H1 (cell line): ENCODE measurements around the gene GRIA2.

Source experiments
- CHD2 ChIP-seq: IDR thresholded peaks from 2 replicates; pipeline ENCODE4 v1.6.1; 2012; ENCODE audit warnings: low read length, improper control_type of control experiment
- CREB1 ChIP-seq: IDR thresholded peaks from 2 replicates; pipeline ENCODE4 v1.6.1; 2012; ENCODE audit warnings: inconsistent platforms
- EZH2 ChIP-seq: fragments of 200-600 bp; sonication (generic); IDR thresholded peaks from 2 replicates; pipeline ENCODE4 v1.7.1; 2012; ENCODE audit warnings: low read depth, mild to moderate bottlenecking, moderate library complexity, low read length, inconsistent platforms; ENCODE audit not compliant: severe bottlenecking
- HDAC6 ChIP-seq: IDR thresholded peaks from one replicate; pipeline ENCODE4 v1.7.1; 2012; ENCODE audit warnings: low read depth, mild to moderate bottlenecking, inconsistent platforms, low read length, moderate library complexity
- POLR2A ChIP-seq, 2 experiments: IDR thresholded peaks; 1 replicate in 1 of 2; 2 replicates in 1 of 2; pipeline ENCODE4 v1.6.1; 2011; ENCODE audit warnings: low read depth in 2 of 2, low read length in 2 of 2, mild to moderate bottlenecking in 2 of 2; ENCODE audit errors: control extremely low read depth in 1 of 2
- POLR2AphosphoS5 ChIP-seq: IDR thresholded peaks from 2 replicates; pipeline ENCODE4 v1.6.1; 2011; ENCODE audit warnings: low read depth, low read length
- YY1 ChIP-seq: IDR thresholded peaks from 2 replicates; pipeline ENCODE4 v1.6.1; 2011; ENCODE audit warnings: low read depth, mild to moderate bottlenecking, low read length
- TF ChIP-seq, protein P1 (sequence below), 3 experiments: IDR thresholded peaks; 1 replicate in 2 of 3; 2 replicates in 1 of 3; pipeline versions ENCODE4 v1.5.1 to v1.6.1; 2011; ENCODE audit warnings: low read length in 3 of 3, mild to moderate bottlenecking in 3 of 3, inconsistent platforms in 2 of 3, low read depth in 1 of 3, moderate library complexity in 1 of 3; ENCODE audit not compliant: insufficient read depth in 1 of 3; ENCODE audit errors: control extremely low read depth in 1 of 3

DNA sequence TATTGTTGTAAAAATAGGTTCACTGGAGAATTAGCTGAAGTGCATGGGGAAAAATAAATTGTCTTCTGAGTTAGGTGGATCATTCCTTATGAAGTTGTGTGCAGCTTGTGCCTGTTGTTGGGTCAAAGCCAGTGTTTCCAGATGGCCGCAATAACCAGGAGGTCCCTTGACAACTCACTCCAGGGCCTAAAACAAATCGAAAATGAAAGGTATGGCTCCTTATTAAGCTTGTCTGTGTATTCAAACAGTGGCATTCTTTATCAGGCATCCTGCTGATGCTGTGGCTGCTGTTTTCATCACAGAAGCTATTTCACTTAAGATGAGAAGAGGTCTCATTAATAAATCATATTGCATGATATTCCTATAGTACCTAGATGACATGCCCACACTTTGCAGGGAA, 80.2 kb downstream of the GRIA2 start:
- no peak for TF ChIP-seq POLR2AphosphoS5
- no peak for TF ChIP-seq POLR2A (IDR thresholded peaks at IDR 0.05; ENCODE audit: control extremely low read depth in 1 of 2, low read depth in 2 of 2, low read length in 2 of 2)
- TF ChIP-seq, protein P1, sequence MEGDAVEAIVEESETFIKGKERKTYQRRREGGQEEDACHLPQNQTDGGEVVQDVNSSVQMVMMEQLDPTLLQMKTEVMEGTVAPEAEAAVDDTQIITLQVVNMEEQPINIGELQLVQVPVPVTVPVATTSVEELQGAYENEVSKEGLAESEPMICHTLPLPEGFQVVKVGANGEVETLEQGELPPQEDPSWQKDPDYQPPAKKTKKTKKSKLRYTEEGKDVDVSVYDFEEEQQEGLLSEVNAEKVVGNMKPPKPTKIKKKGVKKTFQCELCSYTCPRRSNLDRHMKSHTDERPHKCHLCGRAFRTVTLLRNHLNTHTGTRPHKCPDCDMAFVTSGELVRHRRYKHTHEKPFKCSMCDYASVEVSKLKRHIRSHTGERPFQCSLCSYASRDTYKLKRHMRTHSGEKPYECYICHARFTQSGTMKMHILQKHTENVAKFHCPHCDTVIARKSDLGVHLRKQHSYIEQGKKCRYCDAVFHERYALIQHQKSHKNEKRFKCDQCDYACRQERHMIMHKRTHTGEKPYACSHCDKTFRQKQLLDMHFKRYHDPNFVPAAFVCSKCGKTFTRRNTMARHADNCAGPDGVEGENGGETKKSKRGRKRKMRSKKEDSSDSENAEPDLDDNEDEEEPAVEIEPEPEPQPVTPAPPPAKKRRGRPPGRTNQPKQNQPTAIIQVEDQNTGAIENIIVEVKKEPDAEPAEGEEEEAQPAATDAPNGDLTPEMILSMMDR (IDR thresholded peaks at IDR 0.05; ENCODE audit: control extremely low read depth in 1 of 3, insufficient read depth in 1 of 3, low read depth in 1 of 3, low read length in 3 of 3) = no peak
- no peak for TF ChIP-seq EZH2
- TF ChIP-seq HDAC6 = no peak
- TF ChIP-seq YY1 = no peak
- no peak for TF ChIP-seq CHD2
- TF ChIP-seq CREB1 = no peak
